ENCODE data around the gene CRHBP. TPM values are rescaled to one million over a fixed set of nuclear protein-coding genes. Genes with fewer than 3 reads are reported as not detected.

CRHBP gene
- total and polyA plus RNA-seq, 2 donors (not counting 3 experiments of a cell fraction or from before 2014, with no cell fraction given), result 0.08 to 0.51 TPM

GRCh38 chr5:76930083-76930482 lies 22.8 kb upstream of the CRHBP start:
- dilution Hi-C loops (cut with MboI; ENCODE audit: extremely low pct_ligation_motif_present, low sequenced_read_pairs), result no loop called here
- no peak for FAIRE-seq
- CTCF ChIA-PET, result no interaction called here

More at GRCh38 chr5:76930083-76930482, 22.8 kb upstream of the CRHBP start:
- POLR2A ChIA-PET, result no interaction called here
- Histone ChIP-seq H3K27ac (ENCODE audit: insufficient read depth, low read depth, low read length) (no peak overlapping the region), H2AFZ (ENCODE audit: low read depth, low read length) (no peak overlapping the region), H3K4me2 (ENCODE audit: insufficient read depth, low read length) (no peak overlapping the region), H3K4me3 (replicated peaks in 1 of 3; ENCODE audit: insufficient read depth in 1 of 3, low read depth in 1 of 3, low read length in 3 of 3) (no peak overlapping the region), H3K36me3 (ENCODE audit: control insufficient read depth in 2 of 2, extremely low read depth in 1 of 2, insufficient read depth in 2 of 2, low read length in 2 of 2) (no peaks in the 10 kb centered on the region), H3K27me3 (ENCODE audit: control insufficient read depth in 2 of 2, insufficient read depth in 2 of 2, low read length in 2 of 2) (peaks cover 5 to 7% of the 10 kb centered on the region in 2 experiments), H3K9me3 (replicated peaks; ENCODE audit: control insufficient read depth, insufficient read depth, low read length) (no peaks in the 10 kb centered on the region), H3K4me1 (ENCODE audit: control insufficient read depth, extremely low read depth, insufficient read depth, low read length) (no peaks in the 10 kb centered on the region), H3K9me1 (replicated peaks; ENCODE audit: control insufficient read depth, extremely low read depth, insufficient read depth, low read length) (no peaks in the 10 kb centered on the region), H3K9ac (replicated peaks; ENCODE audit: extremely low read depth, insufficient read depth, low read length) (no peak overlapping the region), H4K20me1 (replicated peaks; ENCODE audit: control insufficient read depth, extremely low read depth, insufficient read depth, low read length) (no peaks in the 10 kb centered on the region), H3K79me2 (ENCODE audit: control insufficient read depth, insufficient read depth, low read length) (no peaks in the 10 kb centered on the region)
- no peak for DNase-seq (ENCODE audit: low read depth, low spot score)
- no TSS peak for BruUV-seq (replicated peaks)
- intact Hi-C loops (cut with micrococcal nuclease), result no loop called here
- TF ChIP-seq POLR2A (IDR thresholded peaks at IDR 0.05; ENCODE audit: low read depth, low read length), result no peak
- TF ChIP-seq EZH2 (IDR thresholded peaks at IDR 0.05; ENCODE audit: borderline replicate concordance, low read depth, low read length, severe bottlenecking), result no peak
- TF ChIP-seq, protein P1, sequence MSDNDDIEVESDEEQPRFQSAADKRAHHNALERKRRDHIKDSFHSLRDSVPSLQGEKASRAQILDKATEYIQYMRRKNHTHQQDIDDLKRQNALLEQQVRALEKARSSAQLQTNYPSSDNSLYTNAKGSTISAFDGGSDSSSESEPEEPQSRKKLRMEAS (IDR thresholded peaks at IDR 0.05; ENCODE audit: insufficient read depth, insufficient read length), result no peak
- TF ChIP-seq MYC (IDR thresholded peaks at IDR 0.05; ENCODE audit: low read depth, low read length), result no peak
- TF ChIP-seq, protein P2, sequence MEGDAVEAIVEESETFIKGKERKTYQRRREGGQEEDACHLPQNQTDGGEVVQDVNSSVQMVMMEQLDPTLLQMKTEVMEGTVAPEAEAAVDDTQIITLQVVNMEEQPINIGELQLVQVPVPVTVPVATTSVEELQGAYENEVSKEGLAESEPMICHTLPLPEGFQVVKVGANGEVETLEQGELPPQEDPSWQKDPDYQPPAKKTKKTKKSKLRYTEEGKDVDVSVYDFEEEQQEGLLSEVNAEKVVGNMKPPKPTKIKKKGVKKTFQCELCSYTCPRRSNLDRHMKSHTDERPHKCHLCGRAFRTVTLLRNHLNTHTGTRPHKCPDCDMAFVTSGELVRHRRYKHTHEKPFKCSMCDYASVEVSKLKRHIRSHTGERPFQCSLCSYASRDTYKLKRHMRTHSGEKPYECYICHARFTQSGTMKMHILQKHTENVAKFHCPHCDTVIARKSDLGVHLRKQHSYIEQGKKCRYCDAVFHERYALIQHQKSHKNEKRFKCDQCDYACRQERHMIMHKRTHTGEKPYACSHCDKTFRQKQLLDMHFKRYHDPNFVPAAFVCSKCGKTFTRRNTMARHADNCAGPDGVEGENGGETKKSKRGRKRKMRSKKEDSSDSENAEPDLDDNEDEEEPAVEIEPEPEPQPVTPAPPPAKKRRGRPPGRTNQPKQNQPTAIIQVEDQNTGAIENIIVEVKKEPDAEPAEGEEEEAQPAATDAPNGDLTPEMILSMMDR (IDR thresholded peaks at IDR 0.05; ENCODE audit: extremely low read depth in 1 of 2, insufficient read depth in 1 of 2, low read depth in 1 of 2, low read length in 2 of 2), result no peak
- no peak for TF ChIP-seq JUN (IDR thresholded peaks at IDR 0.05; ENCODE audit: borderline replicate concordance, insufficient read depth, insufficient read length, low read depth)
- TF ChIP-seq POLR2AphosphoS5 (IDR thresholded peaks at IDR 0.05; ENCODE audit: insufficient read depth, low read depth, low read length), result no peak
- no peak for TF ChIP-seq GATA2 (IDR thresholded peaks at IDR 0.05; ENCODE audit: insufficient read depth, insufficient read length, low read depth, low read length)
- no peak for TF ChIP-seq FOS (IDR thresholded peaks at IDR 0.05; ENCODE audit: borderline replicate concordance, insufficient read depth, low read length)
